Measurements from ENCODE around the gene LRR1. TPM values are rescaled to one million over a fixed set of nuclear protein-coding genes. Genes with fewer than 3 reads are reported as not detected.
A peak's percentile ranks its signal among the peaks of the same experiment; 100 is the strongest.

The LRR1 gene
- total RNA-seq, 5 donors from 2014 or later (not counting 1 experiment from before 2014, with no cell fraction given), result 7.6 to 15.7 (median 11.4) TPM

- no CpG with 5 or more reads among the region's 3 CpGs for WGBS (ENCODE audit: insufficient coverage)
Measured at GRCh38 chr14:49637534-49638078, 38.9 kb downstream of the LRR1 start.

GRCh38 chr14:49640540-49641417 lies 42.0 kb downstream of the LRR1 start:
- no peaks in the 10 kb centered on the region for H3K27me3 ChIP-seq (replicated peaks in 1 of 2; ENCODE audit: control insufficient read depth in 2 of 2, extremely low read depth in 1 of 2, insufficient read depth in 2 of 2, low read length in 1 of 2)
- Mint-ChIP-seq H3K4me1 (peaks cover 43 to 68% (median 62%) of the 10 kb centered on the region in 3 donors), H3K4me3 (no peak overlapping the region), H3K27ac (peak overlapping the region in 1 of 2 donors; percentile 61), H3K36me3 (peaks cover 21% of the 10 kb centered on the region), H3K27me3 (no peaks in the 10 kb centered on the region), H3K9me3 (no peaks in the 10 kb centered on the region)
- ChIA-PET POLR2A (interaction anchor here in 1 of 2 donors (0.6 kb wide), 1 partner anchor 88 kb away, joined by 3 read pairs; no protein-coding TSS in a partner anchor), CTCF (interaction anchor here in 1 of 2 donors (0.6 to 0.7 kb wide), 2 partner anchors 52 to 183 kb away, joined by 4 to 7 read pairs; no protein-coding TSS in a partner anchor)
- no CpG with 5 or more reads among the region's 7 CpGs for WGBS (ENCODE audit: insufficient coverage)
- no peaks in the 10 kb centered on the region for H3K9me3 ChIP-seq
- peaks cover 2 to 24% of the 10 kb centered on the region in 2 experiments for H3K4me1 ChIP-seq (ENCODE audit: control insufficient read depth in 1 of 2, extremely low read depth in 1 of 2, insufficient read depth in 2 of 2, low read length in 2 of 2)
- peaks cover 0 to 11% of the 10 kb centered on the region in 2 donors for H3K36me3 ChIP-seq (ENCODE audit: control insufficient read depth in 2 of 2, extremely low read depth in 1 of 2, insufficient read depth in 1 of 2, low read length in 1 of 2)
- DNase-seq, result no peak
- H3K4me3 ChIP-seq (ENCODE audit: control insufficient read depth in 1 of 2, extremely low read depth in 1 of 2, low read length in 1 of 2), result no peak overlapping the region
- no peak overlapping the region for H3K27ac ChIP-seq (ENCODE audit: low read length)
- no peak for ATAC-seq (replicated peaks in 1 of 4)

More at GRCh38 chr14:49637534-49638078, 38.9 kb downstream of the LRR1 start:
- Histone ChIP-seq H3K4me3 (ENCODE audit: control insufficient read depth in 1 of 2, extremely low read depth in 1 of 2, low read length in 1 of 2) (no peak overlapping the region), H3K27ac (ENCODE audit: low read length) (no peak overlapping the region), H3K9me3 (no peaks in the 10 kb centered on the region), H3K4me1 (ENCODE audit: control insufficient read depth in 1 of 2, extremely low read depth in 1 of 2, insufficient read depth in 2 of 2, low read length in 2 of 2) (peaks cover 2 to 37% of the 10 kb centered on the region in 2 experiments), H3K36me3 (ENCODE audit: control insufficient read depth in 2 of 2, extremely low read depth in 1 of 2, insufficient read depth in 1 of 2, low read length in 1 of 2) (peaks cover 0 to 11% of the 10 kb centered on the region in 2 donors), H3K27me3 (replicated peaks in 1 of 2; ENCODE audit: control insufficient read depth in 2 of 2, extremely low read depth in 1 of 2, insufficient read depth in 2 of 2, low read length in 1 of 2) (no peaks in the 10 kb centered on the region)
- no peak for DNase-seq
- peak overlapping the region; percentile 70 to 96 for H3K27ac Mint-ChIP-seq
- H3K36me3 Mint-ChIP-seq, result peaks cover 18% of the 10 kb centered on the region
- no peak for ATAC-seq (replicated peaks in 1 of 4)
- H3K4me3 Mint-ChIP-seq, result peak overlapping the region in 2 of 3 donors; percentile 21 to 97
- ChIA-PET POLR2A (interaction anchor here (0.5 to 0.7 kb wide), 2 partner anchors 389 to 731 kb away, joined by 5 to 6 read pairs; no protein-coding TSS in a partner anchor), CTCF (interaction anchor here in 1 of 2 donors (2.1 kb wide), 1 partner anchor 17 kb away, joined by 8 read pairs; the partner anchor contains the start of genes MGAT2 and RPL36AL)
- no peaks in the 10 kb centered on the region for H3K9me3 Mint-ChIP-seq
- peaks cover 60 to 72% (median 61%) of the 10 kb centered on the region in 3 donors for H3K4me1 Mint-ChIP-seq
- H3K27me3 Mint-ChIP-seq, result no peaks in the 10 kb centered on the region

- Mint-ChIP-seq H3K36me3 (peaks cover 19% of the 10 kb centered on the region), H3K27ac (peak overlapping the region; percentile 66 to 76), H3K4me3 (no peak overlapping the region), H3K9me3 (no peaks in the 10 kb centered on the region), H3K27me3 (no peaks in the 10 kb centered on the region), H3K4me1 (peaks cover 33 to 61% (median 55%) of the 10 kb centered on the region in 3 donors)
- ATAC-seq (replicated peaks in 1 of 4) (no peak), DNase-seq (no peak)
- Histone ChIP-seq H3K9me3 (no peaks in the 10 kb centered on the region), H3K36me3 (ENCODE audit: control insufficient read depth in 2 of 2, extremely low read depth in 1 of 2, insufficient read depth in 1 of 2, low read length in 1 of 2) (peaks cover 0 to 15% of the 10 kb centered on the region in 2 donors), H3K4me1 (ENCODE audit: control insufficient read depth in 1 of 2, extremely low read depth in 1 of 2, insufficient read depth in 2 of 2, low read length in 2 of 2) (peaks cover 2 to 17% of the 10 kb centered on the region in 2 experiments), H3K27me3 (replicated peaks in 1 of 2; ENCODE audit: control insufficient read depth in 2 of 2, extremely low read depth in 1 of 2, insufficient read depth in 2 of 2, low read length in 1 of 2) (no peaks in the 10 kb centered on the region), H3K4me3 (ENCODE audit: control insufficient read depth in 1 of 2, extremely low read depth in 1 of 2, low read length in 1 of 2) (no peak overlapping the region), H3K27ac (ENCODE audit: low read length) (peak overlapping the region; percentile 8)
- CTCF ChIA-PET, result no interaction called here
- 95% methylated on average over 4 of the region's 8 CpGs for WGBS (ENCODE audit: insufficient coverage)
- POLR2A ChIA-PET, result no interaction called here
Measured at GRCh38 chr14:49641697-49642129, 43.0 kb downstream of the LRR1 start.

GRCh38 chr14:49642163-49642562 lies 43.4 kb downstream of the LRR1 start:
- Histone ChIP-seq H3K4me3 (ENCODE audit: control insufficient read depth in 1 of 2, extremely low read depth in 1 of 2, low read length in 1 of 2) (no peak overlapping the region), H3K9me3 (no peaks in the 10 kb centered on the region), H3K4me1 (ENCODE audit: control insufficient read depth in 1 of 2, extremely low read depth in 1 of 2, insufficient read depth in 2 of 2, low read length in 2 of 2) (peaks cover 2 to 13% of the 10 kb centered on the region in 2 experiments), H3K36me3 (ENCODE audit: control insufficient read depth in 2 of 2, extremely low read depth in 1 of 2, insufficient read depth in 1 of 2, low read length in 1 of 2) (peaks cover 0 to 17% of the 10 kb centered on the region in 2 donors), H3K27ac (ENCODE audit: low read length) (no peak overlapping the region), H3K27me3 (replicated peaks in 1 of 2; ENCODE audit: control insufficient read depth in 2 of 2, extremely low read depth in 1 of 2, insufficient read depth in 2 of 2, low read length in 1 of 2) (no peaks in the 10 kb centered on the region)
- Mint-ChIP-seq H3K36me3 (peaks cover 19% of the 10 kb centered on the region), H3K4me3 (no peak overlapping the region), H3K4me1 (peaks cover 29 to 60% (median 54%) of the 10 kb centered on the region in 3 donors), H3K27ac (peak overlapping the region; percentile 66 to 76), H3K27me3 (no peaks in the 10 kb centered on the region), H3K9me3 (no peaks in the 10 kb centered on the region)
- DNase-seq, result no peak
- CTCF ChIA-PET, result no interaction called here
- POLR2A ChIA-PET, result interaction anchor here in 1 of 2 donors (0.6 kb wide), 1 partner anchor 809 kb away, joined by 3 read pairs; no protein-coding TSS in a partner anchor
- no peak for ATAC-seq (replicated peaks in 1 of 4)

GRCh38 chr14:49653508-49653907 lies 54.8 kb downstream of the LRR1 start:
- Mint-ChIP-seq H3K9me3 (no peaks in the 10 kb centered on the region), H3K36me3 (peaks cover 3% of the 10 kb centered on the region), H3K27ac (no peak overlapping the region), H3K4me1 (peaks cover 0 to 7% (median 2%) of the 10 kb centered on the region in 3 donors), H3K27me3 (no peaks in the 10 kb centered on the region), H3K4me3 (no peak overlapping the region)
- H3K27ac ChIP-seq (ENCODE audit: low read length), result no peak overlapping the region
- DNase-seq (no peak), ATAC-seq (replicated peaks in 1 of 4) (no peak)
- POLR2A ChIA-PET, result no interaction called here
- no peaks in the 10 kb centered on the region for H3K36me3 ChIP-seq (ENCODE audit: control insufficient read depth in 2 of 2, extremely low read depth in 1 of 2, insufficient read depth in 1 of 2, low read length in 1 of 2)
- no peak overlapping the region for H3K4me3 ChIP-seq (ENCODE audit: control insufficient read depth in 1 of 2, extremely low read depth in 1 of 2, low read length in 1 of 2)
- CTCF ChIA-PET, result no interaction called here
- no peaks in the 10 kb centered on the region for H3K27me3 ChIP-seq (replicated peaks in 1 of 2; ENCODE audit: control insufficient read depth in 2 of 2, extremely low read depth in 1 of 2, insufficient read depth in 2 of 2, low read length in 1 of 2)
- H3K9me3 ChIP-seq, result no peaks in the 10 kb centered on the region
- H3K4me1 ChIP-seq (ENCODE audit: control insufficient read depth in 1 of 2, extremely low read depth in 1 of 2, insufficient read depth in 2 of 2, low read length in 2 of 2), result no peaks in the 10 kb centered on the region
- WGBS (ENCODE audit: insufficient coverage), result no CpG with 5 or more reads among the region's 6 CpGs

- no CpG with 5 or more reads among the region's 3 CpGs for WGBS (ENCODE audit: insufficient coverage)
- Histone ChIP-seq H3K27ac (ENCODE audit: low read length) (no peak overlapping the region), H3K27me3 (replicated peaks in 1 of 2; ENCODE audit: control insufficient read depth in 2 of 2, extremely low read depth in 1 of 2, insufficient read depth in 2 of 2, low read length in 1 of 2) (no peaks in the 10 kb centered on the region), H3K4me1 (ENCODE audit: control insufficient read depth in 1 of 2, extremely low read depth in 1 of 2, insufficient read depth in 2 of 2, low read length in 2 of 2) (no peaks in the 10 kb centered on the region), H3K9me3 (no peaks in the 10 kb centered on the region), H3K4me3 (ENCODE audit: control insufficient read depth in 1 of 2, extremely low read depth in 1 of 2, low read length in 1 of 2) (no peak overlapping the region), H3K36me3 (ENCODE audit: control insufficient read depth in 2 of 2, extremely low read depth in 1 of 2, insufficient read depth in 1 of 2, low read length in 1 of 2) (no peaks in the 10 kb centered on the region)
- ATAC-seq (replicated peaks in 1 of 4) (no peak), DNase-seq (no peak)
- H3K4me1 Mint-ChIP-seq, result peaks cover 0 to 7% (median 2%) of the 10 kb centered on the region in 3 donors
- H3K27ac Mint-ChIP-seq, result no peak overlapping the region
- no peaks in the 10 kb centered on the region for H3K9me3 Mint-ChIP-seq
- ChIA-PET CTCF (no interaction called here), POLR2A (no interaction called here)
- H3K4me3 Mint-ChIP-seq, result no peak overlapping the region
- H3K36me3 Mint-ChIP-seq, result peaks cover 3% of the 10 kb centered on the region
- no peaks in the 10 kb centered on the region for H3K27me3 Mint-ChIP-seq
Measured at GRCh38 chr14:49654511-49654910, 55.8 kb downstream of the LRR1 start.

All from T-cell (primary cell).